GM19372 (cell line): ENCODE data around the gene SLC16A7.

Experiments used
- ATAC-seq: cut with Tn5 transposase; IDR thresholded peaks from one replicate; pipeline ENCODE4 v1.9.1; 2021; ENCODE audit warnings: mild to moderate bottlenecking, low read depth, moderate library complexity; ENCODE audit not compliant: unreplicated experiment

Gene SLC16A7

DNA sequence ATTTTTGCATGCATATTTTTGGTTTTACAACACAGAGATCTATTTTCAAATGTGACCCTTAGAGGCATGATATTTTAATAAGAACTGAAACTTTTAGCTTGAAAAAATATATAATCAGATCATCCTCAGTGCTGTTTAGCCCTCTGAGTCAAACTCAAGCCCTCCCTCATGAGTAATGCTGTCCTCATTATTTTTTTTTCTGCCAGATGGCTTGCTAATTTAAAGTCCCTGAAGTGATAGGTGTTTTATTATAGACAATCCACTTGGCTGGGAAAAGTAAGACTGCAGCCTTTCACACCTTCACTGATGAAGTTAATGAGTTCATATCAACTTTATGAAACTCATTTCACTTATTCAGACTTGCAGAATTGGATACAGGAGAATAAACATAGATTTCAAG is 227.7 kb downstream of the SLC16A7 start:
- no peak for ATAC-seq

GRCh38 chr12:59827767-59828166 is 231.9 kb downstream of the SLC16A7 start:
- no peak for ATAC-seq

DNA sequence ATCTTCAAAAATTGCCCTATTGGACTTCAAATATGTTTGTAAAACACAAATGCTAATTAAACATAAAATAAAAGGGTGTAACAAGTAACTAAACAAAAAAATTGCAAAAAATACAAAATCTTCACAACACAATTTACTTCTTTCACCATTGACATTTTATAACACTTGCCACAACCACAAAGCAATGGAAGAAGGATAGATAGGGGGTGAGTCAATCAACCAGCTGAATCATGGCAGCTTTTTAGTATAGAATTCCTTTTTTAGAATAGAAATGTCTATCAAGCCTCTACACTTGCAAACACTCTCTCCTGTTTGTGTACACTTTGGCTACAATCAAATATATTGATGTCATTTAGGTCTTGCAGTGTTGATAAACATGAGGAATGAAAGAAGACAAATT is 232.7 kb downstream of the SLC16A7 start:
- no peak for ATAC-seq

GRCh38 chr12:59833408-59833807 is 237.6 kb downstream of the SLC16A7 start:
- no peak for ATAC-seq

- no peak for ATAC-seq
Measured at GRCh38 chr12:59834659-59835474, 239.0 kb downstream of the SLC16A7 start.
